ENCODE data around the gene PPP4R3B.
A peak's percentile ranks its signal among the peaks of the same experiment; 100 is the strongest.
"Not testable (repeated sequence)": the region's sequence is repeated elsewhere in the genome, so short reads cannot be mapped to it uniquely, and the experiment has no call there.

PPP4R3B gene

GRCh38 chr2:55592130-55592529 lies 25.3 kb downstream of the PPP4R3B start:
- no peak for DNase-seq

DNA sequence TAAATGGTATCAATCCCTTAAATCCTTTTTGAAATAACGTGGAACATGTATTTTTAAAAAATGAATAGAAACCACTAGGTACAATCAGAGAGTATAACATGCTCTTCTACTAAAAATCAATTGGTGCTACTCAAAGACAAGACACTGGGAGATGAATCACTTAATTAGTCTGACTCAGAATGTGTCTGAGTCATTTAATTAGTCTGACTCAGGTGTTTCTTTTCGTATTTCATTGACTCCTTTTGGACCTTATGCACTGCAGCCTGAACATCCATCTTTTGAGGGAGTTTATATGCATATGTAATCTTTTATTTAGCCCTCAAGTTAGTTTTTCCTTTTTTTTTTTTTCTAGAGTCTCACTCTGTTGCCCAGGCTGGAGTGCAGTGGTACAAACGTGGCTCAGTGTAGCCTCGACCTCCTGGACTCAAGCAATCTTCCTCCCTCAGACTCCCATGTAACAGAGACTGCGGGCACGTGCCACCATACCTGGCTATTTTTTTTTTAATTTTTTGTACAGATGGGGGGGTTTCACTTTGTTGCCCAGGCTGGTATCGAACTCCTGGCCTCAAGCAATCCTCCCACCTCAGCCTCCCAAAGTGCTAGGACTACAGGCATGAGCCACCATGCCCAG lies 26.5 kb downstream of the PPP4R3B start:
- DNase-seq, result no peak

- DNase-seq, result no peak
Measured at GRCh38 chr2:55585451-55586080, 31.9 kb downstream of the PPP4R3B start.

GRCh38 chr2:55581874-55582547 lies 35.4 kb downstream of the PPP4R3B start:
- DNase-seq, result no peak

DNA sequence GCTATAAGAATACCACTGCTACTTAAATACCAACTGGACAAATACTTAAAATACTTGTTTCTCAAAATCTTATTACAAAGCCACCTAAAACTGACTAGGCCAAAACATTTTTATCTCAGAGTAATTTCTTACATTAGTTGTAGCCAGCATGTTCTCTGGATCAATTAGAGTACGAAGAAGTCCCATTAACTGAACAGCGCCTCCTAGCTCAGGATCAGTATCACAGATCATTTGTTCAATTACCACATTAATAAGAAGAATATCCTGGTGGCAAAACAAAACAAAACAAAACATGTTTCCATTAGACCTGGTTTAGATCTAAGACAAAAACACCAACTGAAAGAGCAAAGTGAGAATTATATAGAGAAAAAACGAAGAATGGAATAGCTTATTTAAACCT lies 36.0 kb downstream of the PPP4R3B start:
- DNase-seq, result no peak

DNA sequence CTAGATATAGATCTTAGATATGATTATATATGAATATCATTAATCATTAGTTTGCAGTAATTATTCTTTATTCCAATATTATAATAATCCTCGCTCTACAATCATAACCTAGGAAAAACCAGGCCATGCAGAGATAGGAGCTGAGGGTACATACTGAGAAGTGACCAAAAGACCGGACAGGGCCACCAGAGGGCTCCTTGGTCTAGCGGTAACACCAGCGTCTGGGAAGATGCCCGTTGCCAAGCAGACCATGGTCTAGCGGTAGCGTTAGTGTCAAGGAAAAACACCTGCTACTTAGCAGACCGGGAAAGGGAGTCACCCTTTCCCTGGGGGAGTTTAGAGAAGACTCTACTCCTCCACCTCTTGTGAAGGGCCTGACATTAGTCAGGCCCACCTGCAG lies 48.4 kb downstream of the PPP4R3B start:
- DNase-seq, result not testable (repeated sequence)

GRCh38 chr2:55567298-55567697 lies 50.1 kb downstream of the PPP4R3B start:
- no peak for DNase-seq

DNA sequence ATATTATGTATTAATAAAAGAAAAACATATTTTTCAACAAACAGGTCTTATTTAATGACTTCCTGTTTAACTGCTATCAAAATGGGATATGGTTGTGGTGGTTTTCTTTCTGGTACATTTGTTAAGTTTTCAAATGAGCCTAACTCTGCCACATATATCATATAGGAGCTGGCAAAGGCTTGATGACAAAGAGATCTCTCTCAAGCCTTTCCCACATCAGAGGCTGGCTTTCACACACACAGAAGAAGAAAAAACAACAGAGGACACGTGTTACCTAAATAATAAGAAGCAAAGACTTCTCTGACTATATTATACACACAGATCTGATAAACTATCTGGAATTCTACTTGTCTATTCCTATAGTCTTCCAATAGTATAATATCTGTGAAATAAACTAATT lies 51.8 kb downstream of the PPP4R3B start:
- no peak for DNase-seq

GRCh38 chr2:55560855-55561254 lies 56.6 kb downstream of the PPP4R3B start:
- no peak for DNase-seq

- no peak for DNase-seq
Measured at GRCh38 chr2:55556809-55557208, 60.6 kb downstream of the PPP4R3B start.

- no peak for DNase-seq
Measured at GRCh38 chr2:55555977-55556376, 61.4 kb downstream of the PPP4R3B start.

DNA sequence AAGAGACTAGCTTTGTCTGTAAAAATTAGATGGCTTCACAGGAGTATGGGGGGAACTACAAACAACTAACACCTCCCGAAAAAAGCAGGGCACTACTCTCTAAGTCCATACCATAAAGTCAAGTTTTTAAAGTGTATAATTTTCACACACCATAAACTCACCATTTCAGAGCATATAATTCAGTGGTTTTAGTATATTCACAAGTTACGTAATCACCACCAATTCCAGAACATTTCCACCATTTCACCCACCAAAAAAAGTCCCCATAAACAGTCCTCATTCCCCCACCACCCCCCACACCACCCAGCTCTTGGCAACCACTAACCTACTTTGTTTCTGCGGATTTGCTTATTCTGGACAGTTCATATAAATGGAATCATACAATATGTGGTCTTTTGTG lies 64.1 kb downstream of the PPP4R3B start:
- no peak for DNase-seq

DNA sequence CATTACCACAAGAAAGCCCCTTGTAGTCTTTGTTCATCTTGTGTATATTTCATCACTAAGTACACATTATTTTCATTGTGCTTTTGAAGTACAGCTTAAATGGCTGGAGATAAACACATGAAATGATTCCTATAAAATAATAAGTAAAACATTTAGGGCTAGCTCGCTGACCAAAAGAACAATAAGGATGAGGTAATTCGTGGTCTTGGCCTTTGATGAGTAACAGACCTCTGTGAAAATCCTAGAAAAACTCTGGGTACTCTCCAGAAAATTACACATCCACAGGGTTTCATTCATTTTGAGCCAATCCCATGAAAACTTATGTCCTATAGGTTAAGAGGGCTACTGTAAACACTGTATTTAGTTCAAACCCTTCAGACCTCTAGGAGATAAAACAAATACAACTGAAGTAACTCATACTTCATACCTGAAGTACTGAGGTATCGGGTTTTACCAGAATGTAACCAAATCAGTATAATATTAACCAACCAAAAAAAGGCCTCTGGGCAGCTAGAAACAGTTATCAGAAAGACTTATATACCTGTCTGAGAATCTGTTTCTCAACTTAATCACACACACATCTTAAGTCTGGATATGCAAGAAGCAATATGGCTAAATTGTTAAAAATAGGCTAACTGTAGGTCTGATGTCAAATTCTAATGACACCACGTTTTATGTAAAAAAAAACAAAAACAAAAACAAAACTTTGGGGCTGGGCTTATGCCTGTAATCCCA lies 66.9 kb downstream of the PPP4R3B start:
- DNase-seq, result no peak

- not testable (repeated sequence) for DNase-seq
Measured at GRCh38 chr2:55547679-55548078, 69.7 kb downstream of the PPP4R3B start.

DNA sequence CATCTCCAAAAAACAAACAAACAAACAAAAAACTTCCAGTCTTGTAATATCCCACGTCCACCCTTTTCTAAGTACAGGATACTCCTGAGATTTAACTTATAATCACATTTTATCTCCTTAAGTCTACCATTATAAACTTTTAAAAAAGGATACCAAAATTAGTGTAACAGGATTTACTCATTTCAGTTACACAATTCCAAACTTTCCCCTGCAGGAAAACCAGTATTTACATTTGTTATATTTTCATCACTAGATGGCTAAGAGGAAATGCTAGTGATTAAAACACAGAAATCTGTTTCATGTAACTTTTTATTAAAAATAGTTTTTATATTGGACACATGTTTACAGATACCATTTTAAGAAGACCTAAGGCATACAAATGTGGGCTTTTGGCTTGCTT lies 70.4 kb downstream of the PPP4R3B start:
- DNase-seq, result no peak

GRCh38 chr2:55530539-55531081 lies 86.8 kb downstream of the PPP4R3B start:
- no peak for DNase-seq

GRCh38 chr2:55526174-55526573 lies 91.2 kb downstream of the PPP4R3B start:
- DNase-seq, result no peak

GRCh38 chr2:55524884-55525437 lies 92.5 kb downstream of the PPP4R3B start:
- no peak for DNase-seq

DNA sequence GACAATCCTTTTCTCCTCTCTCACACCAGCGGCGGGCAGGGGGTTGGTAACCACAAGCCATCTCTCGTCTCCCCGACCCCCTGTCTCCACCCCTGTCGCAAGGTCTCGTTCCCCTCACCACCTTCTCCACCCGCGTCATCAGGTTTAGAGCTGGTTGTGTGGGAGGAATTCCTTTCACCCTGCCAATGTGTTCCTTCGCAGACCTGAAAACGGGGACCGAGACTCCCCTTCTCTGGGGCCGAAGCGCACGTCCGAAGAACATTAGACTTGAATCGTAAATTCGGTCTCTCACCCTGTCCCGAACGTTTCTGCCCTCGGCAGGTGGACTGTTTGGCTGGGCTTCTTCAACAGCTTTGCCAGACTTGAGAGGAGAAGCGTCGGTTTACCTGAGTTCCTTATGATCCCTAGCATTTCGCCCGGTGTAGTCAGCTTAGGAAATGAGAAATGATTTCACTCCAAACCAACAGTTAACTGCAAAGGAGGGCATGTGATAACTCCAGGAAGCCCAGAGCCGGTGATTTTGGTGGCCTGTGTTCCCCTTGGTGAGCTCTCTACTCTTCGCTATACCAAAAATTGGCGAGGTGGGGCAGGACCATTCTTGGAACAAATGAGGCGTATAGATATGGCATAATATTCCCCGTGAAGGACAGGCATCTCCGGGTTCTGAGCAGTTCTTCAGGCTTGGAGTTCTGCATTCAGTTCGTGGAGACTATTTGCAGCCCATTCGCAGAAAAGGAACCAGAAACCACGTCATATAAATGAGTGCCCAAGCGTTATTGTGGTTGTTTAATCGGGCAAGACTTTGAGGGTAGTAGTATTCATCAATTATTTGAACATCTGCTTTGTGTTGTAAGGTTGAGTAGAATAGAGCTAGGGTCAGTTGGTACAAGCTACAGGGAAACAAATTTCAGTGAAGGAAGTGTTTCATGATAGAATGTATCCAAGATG lies 97.2 kb downstream of the PPP4R3B start:
- peak; percentile 67 for DNase-seq

DNA sequence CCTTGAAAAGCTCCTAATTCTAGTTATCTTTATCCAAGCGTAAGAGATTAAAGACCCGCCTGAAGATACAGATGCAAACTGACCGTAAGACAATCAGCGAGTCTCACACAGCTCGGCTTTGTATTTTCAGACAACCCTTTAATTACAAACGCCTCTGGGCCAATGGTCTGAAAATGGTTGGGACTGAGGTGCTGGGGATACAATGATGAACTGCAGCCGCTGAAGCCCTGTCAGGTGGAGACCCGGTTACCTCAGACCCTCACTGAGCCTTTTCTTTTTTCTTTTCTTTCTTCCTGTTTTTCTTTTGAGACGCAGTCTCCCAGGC lies 98.6 kb downstream of the PPP4R3B start:
- DNase-seq, result peak; percentile 38

DNA sequence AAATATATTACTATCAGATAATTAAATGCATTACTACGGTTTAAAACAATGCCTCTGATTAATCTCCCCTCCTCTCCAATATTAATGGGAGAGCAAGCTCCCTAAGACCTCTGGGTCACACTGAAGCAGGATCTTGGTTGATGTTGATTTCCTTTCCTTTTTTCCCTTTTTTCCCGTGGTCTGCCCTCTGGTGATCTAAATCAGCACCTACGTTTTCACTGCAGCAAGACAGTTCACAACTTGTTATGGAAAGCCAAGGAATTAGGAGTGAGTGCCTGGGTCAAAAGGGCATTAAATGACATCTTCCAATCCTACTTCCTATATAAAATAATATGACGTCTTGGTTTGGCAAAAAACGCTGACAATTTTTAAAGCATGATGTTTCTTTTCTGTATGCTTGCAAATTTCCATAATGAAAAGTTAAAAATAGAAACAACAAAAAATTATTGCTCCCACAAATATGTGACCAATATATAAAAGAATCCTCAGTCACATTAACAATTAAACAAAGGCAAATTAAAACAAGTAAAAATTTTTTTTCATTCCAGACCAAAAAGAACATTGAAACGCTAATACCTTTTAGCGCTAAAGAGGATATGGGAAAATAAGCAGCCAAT lies 105.8 kb downstream of the PPP4R3B start:
- DNase-seq, result peak; percentile 33
